Measurements from ENCODE around the gene CCDC6.
A peak's percentile ranks its signal among the peaks of the same experiment; 100 is the strongest.

The CCDC6 gene

DNA sequence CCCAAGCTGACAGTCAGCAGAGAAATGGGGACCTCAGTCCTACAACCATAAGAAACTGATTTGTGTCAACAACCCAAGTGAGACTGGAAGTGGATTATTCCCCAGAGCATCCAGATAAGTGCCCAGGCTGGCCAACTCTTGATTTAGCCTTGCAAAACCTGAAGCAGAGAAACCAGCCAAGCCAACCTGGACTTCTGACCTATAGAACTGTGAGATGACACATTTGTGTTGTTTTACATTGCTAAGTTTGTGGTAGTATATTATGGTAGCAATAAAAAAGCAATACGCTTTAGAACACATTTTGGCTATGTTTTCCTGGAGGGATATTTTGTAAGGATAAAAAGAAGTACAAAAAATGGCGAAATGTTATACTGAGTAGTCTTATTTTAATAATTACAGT, 19.7 kb upstream of the CCDC6 start:
- no peak overlapping the region for H3K4me3 Mint-ChIP-seq
- TF ChIP-seq, protein P1, sequence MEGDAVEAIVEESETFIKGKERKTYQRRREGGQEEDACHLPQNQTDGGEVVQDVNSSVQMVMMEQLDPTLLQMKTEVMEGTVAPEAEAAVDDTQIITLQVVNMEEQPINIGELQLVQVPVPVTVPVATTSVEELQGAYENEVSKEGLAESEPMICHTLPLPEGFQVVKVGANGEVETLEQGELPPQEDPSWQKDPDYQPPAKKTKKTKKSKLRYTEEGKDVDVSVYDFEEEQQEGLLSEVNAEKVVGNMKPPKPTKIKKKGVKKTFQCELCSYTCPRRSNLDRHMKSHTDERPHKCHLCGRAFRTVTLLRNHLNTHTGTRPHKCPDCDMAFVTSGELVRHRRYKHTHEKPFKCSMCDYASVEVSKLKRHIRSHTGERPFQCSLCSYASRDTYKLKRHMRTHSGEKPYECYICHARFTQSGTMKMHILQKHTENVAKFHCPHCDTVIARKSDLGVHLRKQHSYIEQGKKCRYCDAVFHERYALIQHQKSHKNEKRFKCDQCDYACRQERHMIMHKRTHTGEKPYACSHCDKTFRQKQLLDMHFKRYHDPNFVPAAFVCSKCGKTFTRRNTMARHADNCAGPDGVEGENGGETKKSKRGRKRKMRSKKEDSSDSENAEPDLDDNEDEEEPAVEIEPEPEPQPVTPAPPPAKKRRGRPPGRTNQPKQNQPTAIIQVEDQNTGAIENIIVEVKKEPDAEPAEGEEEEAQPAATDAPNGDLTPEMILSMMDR (IDR thresholded peaks at IDR 0.05; ENCODE audit: unreplicated experiment in 3 of 3), result no peak
- H3K4me1 Mint-ChIP-seq, result no peaks in the 10 kb centered on the region
- peaks cover 24% of the 10 kb centered on the region for H3K9me3 Mint-ChIP-seq
- H3K27ac Mint-ChIP-seq, result no peak overlapping the region
- no peaks in the 10 kb centered on the region for H3K27me3 Mint-ChIP-seq (ENCODE audit: low read depth)
- no peaks in the 10 kb centered on the region for H3K36me3 Mint-ChIP-seq (ENCODE audit: low read depth)

DNA sequence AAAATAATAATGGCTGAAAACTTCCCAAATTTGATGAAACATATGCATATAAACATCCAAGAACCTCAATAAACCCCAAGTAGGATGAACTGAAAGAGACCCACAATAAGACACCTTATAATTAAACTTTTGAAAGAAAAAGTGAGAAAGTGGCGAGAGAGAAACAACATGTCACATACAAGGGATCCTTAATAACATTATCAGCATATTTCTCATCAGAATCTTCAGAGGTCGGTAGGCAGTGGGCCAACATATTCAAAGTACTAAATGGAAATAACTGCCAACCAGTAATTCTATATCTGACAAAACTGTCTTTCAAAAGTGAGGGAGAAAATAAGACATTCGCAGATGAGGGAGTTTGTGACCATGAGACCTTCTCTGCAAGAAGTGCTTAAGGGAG, 16.6 kb upstream of the CCDC6 start:
- TF ChIP-seq, protein P1 (IDR thresholded peaks at IDR 0.05; ENCODE audit: unreplicated experiment in 3 of 3), result no peak
- no peaks in the 10 kb centered on the region for H3K36me3 Mint-ChIP-seq (ENCODE audit: low read depth)

DNA sequence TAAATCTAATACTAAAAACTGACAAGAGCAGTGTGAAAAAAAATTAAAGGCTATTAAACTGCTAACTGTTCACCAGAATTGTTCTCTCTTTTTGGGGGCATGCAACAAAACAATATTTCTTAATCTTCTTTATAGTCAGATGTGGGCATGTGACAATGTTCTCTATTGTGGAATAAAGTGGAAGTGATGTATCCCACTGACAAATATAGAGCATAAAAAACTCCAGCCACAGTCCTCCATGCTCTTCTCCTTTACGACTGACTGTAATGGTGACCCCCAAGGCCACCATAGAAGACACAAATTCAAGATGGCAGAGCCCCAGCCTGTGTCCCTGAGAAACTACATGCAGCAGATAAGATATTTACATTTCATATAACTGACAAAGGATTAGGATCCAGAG, 11.6 kb upstream of the CCDC6 start:
- H3K36me3 Mint-ChIP-seq (ENCODE audit: low read depth), result peaks cover 5% of the 10 kb centered on the region
- no peaks in the 10 kb centered on the region for H3K27me3 Mint-ChIP-seq (ENCODE audit: low read depth)
- peaks cover 25% of the 10 kb centered on the region for H3K9me3 Mint-ChIP-seq
- TF ChIP-seq, protein P1 (IDR thresholded peaks at IDR 0.05; ENCODE audit: unreplicated experiment in 3 of 3), result no peak
- H3K4me1 Mint-ChIP-seq, result no peaks in the 10 kb centered on the region
- no peak overlapping the region for H3K4me3 Mint-ChIP-seq
- no peak overlapping the region for H3K27ac Mint-ChIP-seq

More for the DNA sequence above, 16.6 kb upstream of the CCDC6 start:
- Mint-ChIP-seq H3K27ac (no peak overlapping the region), H3K27me3 (ENCODE audit: low read depth) (no peaks in the 10 kb centered on the region), H3K9me3 (peaks cover 24% of the 10 kb centered on the region), H3K4me1 (no peaks in the 10 kb centered on the region), H3K4me3 (no peak overlapping the region)

DNA sequence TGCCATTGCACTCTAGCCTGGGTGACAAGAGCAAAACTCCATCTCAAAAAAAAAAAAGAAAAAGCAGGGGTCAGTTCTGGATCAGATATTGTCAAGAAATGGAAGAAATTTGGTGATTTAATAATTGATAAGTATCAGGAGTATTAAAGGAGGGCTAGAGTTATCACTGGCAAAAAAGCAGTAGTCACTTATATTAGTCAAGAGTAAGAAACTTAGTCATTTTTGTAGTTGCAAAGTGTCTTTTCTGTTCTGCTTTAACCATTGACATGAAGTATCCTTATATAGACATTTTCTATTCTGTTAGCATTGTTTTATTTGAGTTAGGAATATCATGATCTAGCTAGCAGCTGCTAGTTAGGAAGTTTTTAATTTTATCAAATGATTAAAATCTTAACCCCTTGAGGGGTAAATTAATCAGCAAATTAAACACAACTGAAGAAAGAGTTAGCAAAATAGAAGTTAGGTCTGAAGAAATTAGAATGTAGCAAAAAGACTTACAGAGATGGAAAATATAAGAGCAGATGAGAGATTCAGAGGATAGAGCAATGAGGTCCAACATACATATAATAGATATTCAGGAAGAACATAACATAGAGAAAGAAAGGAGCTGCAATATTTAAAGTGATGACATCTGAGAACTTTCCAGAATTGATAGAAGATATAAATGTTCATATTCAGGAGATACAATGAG, 7.3 kb upstream of the CCDC6 start:
- H3K27me3 Mint-ChIP-seq (ENCODE audit: low read depth), result no peaks in the 10 kb centered on the region
- peaks cover 9% of the 10 kb centered on the region for H3K36me3 Mint-ChIP-seq (ENCODE audit: low read depth)

DNA sequence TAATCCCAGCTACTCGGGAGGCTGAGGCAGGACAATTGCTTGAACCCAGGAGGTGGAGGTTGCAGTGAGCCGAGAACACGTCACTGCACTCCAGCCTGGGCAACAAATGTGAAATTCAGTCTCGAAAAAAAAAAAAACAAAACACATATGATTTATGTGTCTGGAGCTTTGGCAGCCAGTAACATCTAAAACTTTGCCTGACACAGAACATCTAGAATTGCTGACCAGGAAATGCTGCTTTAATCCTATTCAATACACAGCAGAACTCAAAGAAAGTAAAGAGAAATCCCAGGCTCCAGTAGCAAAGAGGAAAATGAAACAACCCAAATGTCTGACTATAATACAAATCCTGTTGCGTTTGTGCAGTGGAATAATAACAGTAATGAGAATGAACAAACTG, 4.5 kb upstream of the CCDC6 start:
- H3K9me3 Mint-ChIP-seq, result peaks cover 19% of the 10 kb centered on the region
- H3K27me3 Mint-ChIP-seq (ENCODE audit: low read depth), result no peaks in the 10 kb centered on the region
- peaks cover 28% of the 10 kb centered on the region for H3K4me1 Mint-ChIP-seq
- H3K27ac Mint-ChIP-seq, result peak overlapping the region; percentile 39 to 57 (median 45)
- H3K4me3 Mint-ChIP-seq, result peak overlapping the region in 1 of 3 experiments; percentile 3
- TF ChIP-seq, protein P1 (IDR thresholded peaks at IDR 0.05; ENCODE audit: unreplicated experiment in 3 of 3), result no peak
- H3K36me3 Mint-ChIP-seq (ENCODE audit: low read depth), result peaks cover 9% of the 10 kb centered on the region

More for the DNA sequence above, 7.3 kb upstream of the CCDC6 start:
- TF ChIP-seq, protein P1 (IDR thresholded peaks at IDR 0.05; ENCODE audit: unreplicated experiment in 3 of 3), result no peak
- peaks cover 9% of the 10 kb centered on the region for H3K4me1 Mint-ChIP-seq
- no peak overlapping the region for H3K4me3 Mint-ChIP-seq
- H3K27ac Mint-ChIP-seq, result no peak overlapping the region
- peaks cover 22% of the 10 kb centered on the region for H3K9me3 Mint-ChIP-seq

DNA sequence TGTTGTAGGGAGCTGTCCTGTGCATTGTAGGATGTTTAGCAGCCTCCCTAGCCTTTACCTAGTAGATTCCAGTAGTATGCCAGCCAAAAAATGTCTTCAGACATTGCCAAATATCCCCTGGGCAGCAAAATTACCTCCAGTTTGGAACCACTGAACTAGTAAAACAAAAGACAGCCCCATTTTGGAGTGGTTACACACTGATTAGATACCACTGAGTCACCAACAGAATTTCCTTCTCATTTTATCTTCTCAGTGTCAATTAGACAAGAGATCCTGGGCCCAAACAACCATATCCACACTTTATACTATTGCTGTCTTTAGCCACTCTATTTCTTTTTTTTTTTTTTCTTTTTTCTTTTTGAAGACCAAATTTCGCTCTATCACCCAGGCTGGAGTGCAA, 3.5 kb upstream of the CCDC6 start:
- peak overlapping the region in 1 of 3 experiments; percentile 23 for H3K27ac Mint-ChIP-seq
- H3K36me3 Mint-ChIP-seq (ENCODE audit: low read depth), result peaks cover 9% of the 10 kb centered on the region
- H3K4me1 Mint-ChIP-seq, result peaks cover 35% of the 10 kb centered on the region
- no peak overlapping the region for H3K4me3 Mint-ChIP-seq
- no peaks in the 10 kb centered on the region for H3K27me3 Mint-ChIP-seq (ENCODE audit: low read depth)
- H3K9me3 Mint-ChIP-seq, result peaks cover 19% of the 10 kb centered on the region
- TF ChIP-seq, protein P1 (IDR thresholded peaks at IDR 0.05; ENCODE audit: unreplicated experiment in 3 of 3), result no peak

All from nephron (organoid).